Measurements from ENCODE around the gene ADAMTS19.
"Not testable (repeated sequence)": the region's sequence is repeated elsewhere in the genome, so short reads cannot be mapped to it uniquely, and the experiment has no call there.

Gene ADAMTS19

GRCh38 chr5:129459777-129460671 lies at the start of gene ADAMTS19:
TSS of gene ADAMTS19 (plus strand) at chr5:129460298. CDS start at chr5:129460392, 94 bp downstream.
- no peak for FAIRE-seq

GRCh38 chr5:129410488-129410887 lies 49.6 kb upstream of the ADAMTS19 start:
- FAIRE-seq: no peak

GRCh38 chr5:129412721-129413120 lies 47.4 kb upstream of the ADAMTS19 start:
- no peak for FAIRE-seq

GRCh38 chr5:129413570-129413969 lies 46.5 kb upstream of the ADAMTS19 start:
- FAIRE-seq: no peak

- no peak for FAIRE-seq
Measured at GRCh38 chr5:129419292-129419691, 40.8 kb upstream of the ADAMTS19 start.

- no peak for FAIRE-seq
Measured at GRCh38 chr5:129425031-129425430, 35.1 kb upstream of the ADAMTS19 start.

GRCh38 chr5:129426071-129426470 lies 34.0 kb upstream of the ADAMTS19 start:
- FAIRE-seq: no peak

- FAIRE-seq: not testable (repeated sequence)
Measured at GRCh38 chr5:129428636-129429035, 31.5 kb upstream of the ADAMTS19 start.

GRCh38 chr5:129431406-129431805 lies 28.7 kb upstream of the ADAMTS19 start:
- FAIRE-seq: no peak

- FAIRE-seq: no peak
Measured at GRCh38 chr5:129438322-129438721, 21.8 kb upstream of the ADAMTS19 start.

GRCh38 chr5:129440424-129440823 lies 19.7 kb upstream of the ADAMTS19 start:
- no peak for FAIRE-seq

GRCh38 chr5:129441096-129441495 lies 19.0 kb upstream of the ADAMTS19 start:
- FAIRE-seq: no peak

GRCh38 chr5:129445379-129445778 lies 14.7 kb upstream of the ADAMTS19 start:
- FAIRE-seq: no peak

- FAIRE-seq: no peak
Measured at GRCh38 chr5:129447968-129448367, 12.1 kb upstream of the ADAMTS19 start.

GRCh38 chr5:129448654-129449053 lies 11.4 kb upstream of the ADAMTS19 start:
- FAIRE-seq: no peak

GRCh38 chr5:129454461-129454860 lies 5.6 kb upstream of the ADAMTS19 start:
- no peak for FAIRE-seq

- FAIRE-seq: no peak
Measured at GRCh38 chr5:129459450-129459776, 685 bp upstream of the ADAMTS19 start.

GRCh38 chr5:129460672-129460935 lies 506 bp downstream of the ADAMTS19 start:
- no peak for FAIRE-seq

GRCh38 chr5:129460936-129461710 lies 1.0 kb downstream of the ADAMTS19 start:
- no peak for FAIRE-seq

GRCh38 chr5:129461711-129462332 lies 1.7 kb downstream of the ADAMTS19 start:
- FAIRE-seq: no peak

- no peak for FAIRE-seq
Measured at GRCh38 chr5:129465776-129466344, 5.8 kb downstream of the ADAMTS19 start.

- FAIRE-seq: no peak
Measured at GRCh38 chr5:129474544-129474943, 14.4 kb downstream of the ADAMTS19 start.

- no peak for FAIRE-seq
Measured at GRCh38 chr5:129476751-129477150, 16.7 kb downstream of the ADAMTS19 start.

Data from colon (tissue), 2 donors.